Measurements from ENCODE around the gene CD84.
"Not testable (repeated sequence)": the region's sequence is repeated elsewhere in the genome, so short reads cannot be mapped to it uniquely, and the experiment has no call there.

The CD84 gene, protein sequence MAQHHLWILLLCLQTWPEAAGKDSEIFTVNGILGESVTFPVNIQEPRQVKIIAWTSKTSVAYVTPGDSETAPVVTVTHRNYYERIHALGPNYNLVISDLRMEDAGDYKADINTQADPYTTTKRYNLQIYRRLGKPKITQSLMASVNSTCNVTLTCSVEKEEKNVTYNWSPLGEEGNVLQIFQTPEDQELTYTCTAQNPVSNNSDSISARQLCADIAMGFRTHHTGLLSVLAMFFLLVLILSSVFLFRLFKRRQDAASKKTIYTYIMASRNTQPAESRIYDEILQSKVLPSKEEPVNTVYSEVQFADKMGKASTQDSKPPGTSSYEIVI

DNA sequence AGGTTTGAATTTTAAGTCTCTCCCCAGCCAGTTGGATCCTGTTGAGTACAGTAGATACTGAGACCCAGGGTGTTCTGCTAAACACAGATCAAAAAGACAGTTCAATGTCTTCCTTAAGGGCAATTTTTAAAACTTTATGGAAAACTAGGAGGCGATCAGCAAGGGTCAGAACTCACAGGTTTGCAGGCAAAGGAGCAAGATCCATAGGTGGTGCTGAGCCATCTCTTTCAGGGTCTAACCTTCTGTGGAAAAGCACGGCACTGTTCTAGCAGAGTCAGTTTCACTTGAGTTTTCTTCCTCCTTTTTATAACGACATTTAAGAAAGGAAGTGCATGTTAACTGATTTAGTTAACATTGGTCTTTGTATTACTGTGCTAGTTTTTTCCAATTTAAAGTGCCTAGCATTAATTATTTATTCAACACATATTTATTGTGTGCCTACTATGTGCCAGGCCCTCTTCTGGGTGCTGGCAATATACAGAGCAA, at the start of gene CD84:
Gene CD84, minus strand, starts transcription at position 281 of the 486 bp plus-strand sequence. Its CDS starts 59 bp downstream, at position 222.
- no peak for DNase-seq (ENCODE audit: low spot score)

DNA sequence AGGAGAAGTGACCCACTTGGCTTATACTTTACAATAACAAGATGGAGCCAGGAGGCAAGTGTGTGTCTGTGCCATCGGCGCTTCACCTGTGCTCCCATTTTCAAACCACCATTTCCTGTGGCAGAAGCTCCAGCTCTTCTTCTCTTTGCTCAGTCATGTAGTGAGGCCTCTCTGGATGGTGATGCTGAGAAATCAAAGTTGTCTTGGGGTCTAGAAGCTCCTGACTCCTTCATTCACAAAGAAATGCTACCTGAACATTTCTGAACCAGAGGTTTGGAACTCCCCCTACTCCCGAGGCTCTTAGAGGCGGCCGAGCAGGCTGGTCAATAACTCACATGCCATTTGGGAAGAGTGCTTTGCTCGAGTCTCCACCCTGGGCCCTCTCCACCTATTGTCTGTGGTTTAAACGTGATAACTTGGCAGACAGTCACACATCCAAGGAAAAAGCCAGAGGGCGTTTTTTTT, 49.5 kb upstream of the CD84 start:
- no peak for DNase-seq (ENCODE audit: low spot score)

DNA sequence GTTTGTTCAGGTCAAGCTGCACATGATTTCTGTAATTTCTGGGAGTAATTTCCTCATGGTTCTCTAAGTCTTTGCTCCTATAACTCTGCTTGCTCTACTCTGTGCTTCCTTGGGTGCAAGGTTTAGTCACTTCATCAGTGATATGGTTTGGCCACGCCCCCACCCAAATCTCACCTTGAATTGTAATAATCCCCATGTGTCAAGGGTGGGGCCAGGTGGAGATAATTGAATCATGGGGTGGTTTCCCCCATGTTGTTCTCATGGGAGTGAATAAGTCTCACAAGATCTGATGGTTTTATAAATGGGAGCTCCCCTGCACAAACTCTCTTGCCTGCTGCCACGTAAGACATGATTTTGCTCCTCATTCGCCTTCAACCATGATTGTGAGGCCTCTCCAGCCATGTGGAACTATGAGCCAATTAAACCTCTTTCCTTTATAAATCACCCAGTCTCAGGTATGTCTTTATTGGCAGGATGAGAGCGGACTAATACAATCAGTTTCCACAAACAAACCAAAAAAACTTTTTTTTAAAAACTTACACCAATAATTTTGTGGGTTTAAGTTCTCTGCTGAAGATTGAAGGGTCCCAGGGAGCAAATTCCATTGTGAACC, 48.5 kb upstream of the CD84 start:
- DNase-seq (ENCODE audit: low spot score) = not testable (repeated sequence)

DNA sequence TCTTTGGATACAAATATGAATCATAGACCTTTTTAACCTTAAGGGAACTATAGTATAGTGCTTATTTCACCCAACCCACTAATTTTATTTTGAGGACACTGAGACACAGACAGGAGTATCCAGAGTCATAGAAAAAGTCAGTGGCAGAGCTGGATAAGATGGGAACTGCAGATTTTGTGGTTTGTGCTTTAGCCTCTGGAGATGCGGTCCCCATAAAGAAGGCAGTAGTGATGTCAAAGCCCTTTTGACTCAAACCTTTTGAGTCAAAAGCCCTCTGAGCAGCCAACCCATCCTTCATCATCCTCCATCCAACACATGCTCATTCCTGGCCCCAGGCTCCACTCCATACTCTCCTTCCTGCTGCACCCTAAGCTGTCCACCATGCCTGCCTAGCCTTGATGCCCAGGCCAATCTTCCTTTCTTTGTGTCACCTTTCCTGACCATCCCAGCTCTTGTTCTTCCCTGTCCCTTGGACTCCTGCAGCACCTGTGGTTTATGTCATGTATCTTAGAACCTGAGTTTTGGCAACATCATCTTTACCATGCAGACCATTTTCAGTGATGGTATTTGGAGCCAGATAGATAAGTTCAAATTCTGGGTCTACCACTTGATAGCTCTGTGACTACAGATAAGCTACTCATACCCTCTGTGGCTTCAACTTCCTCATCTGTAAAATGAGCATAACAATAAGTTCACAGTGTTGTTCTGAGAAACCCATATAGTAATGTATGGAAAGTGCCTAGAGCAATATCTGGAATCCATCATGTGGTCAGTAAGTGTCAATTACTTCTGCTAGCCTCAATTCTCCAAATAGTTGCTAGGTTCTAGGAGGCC, 47.4 kb upstream of the CD84 start:
- no peak for DNase-seq (ENCODE audit: low spot score)

DNA sequence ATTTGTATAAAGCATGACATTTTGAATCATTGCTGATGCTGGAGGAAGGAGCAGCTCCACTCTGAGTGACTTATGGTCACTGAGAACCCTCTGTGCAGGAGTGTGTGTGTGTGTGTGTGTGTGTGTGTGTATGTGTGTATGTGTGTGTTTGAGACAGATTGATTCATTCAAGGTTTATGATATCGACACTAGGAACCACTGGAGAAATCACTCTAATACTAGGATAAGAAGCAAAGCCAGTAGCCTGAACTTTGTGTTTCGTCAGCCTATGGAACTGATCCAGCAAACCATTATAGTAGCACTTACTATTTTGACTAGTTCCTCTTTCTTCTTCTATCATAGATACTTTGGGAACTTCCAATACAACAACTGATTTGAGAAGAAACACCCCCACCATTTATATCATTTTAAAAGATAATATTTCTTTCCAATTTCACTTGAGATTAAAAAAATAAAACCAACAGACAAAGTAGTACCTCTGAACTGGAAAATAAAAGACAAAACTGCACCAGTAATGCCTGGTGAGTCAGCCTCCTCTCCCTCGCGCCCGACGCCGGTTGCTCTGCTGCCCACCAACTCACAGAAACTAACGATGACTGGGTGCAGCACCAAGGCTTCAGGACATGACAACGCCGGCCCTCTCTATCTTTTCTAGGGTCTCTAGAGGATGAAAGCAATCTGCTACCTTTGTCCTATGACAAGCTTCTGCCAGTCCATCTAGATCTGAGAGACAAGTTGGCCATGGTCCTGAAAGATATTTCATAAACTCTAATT, 46.6 kb upstream of the CD84 start:
- DNase-seq (ENCODE audit: low spot score) = no peak

DNA sequence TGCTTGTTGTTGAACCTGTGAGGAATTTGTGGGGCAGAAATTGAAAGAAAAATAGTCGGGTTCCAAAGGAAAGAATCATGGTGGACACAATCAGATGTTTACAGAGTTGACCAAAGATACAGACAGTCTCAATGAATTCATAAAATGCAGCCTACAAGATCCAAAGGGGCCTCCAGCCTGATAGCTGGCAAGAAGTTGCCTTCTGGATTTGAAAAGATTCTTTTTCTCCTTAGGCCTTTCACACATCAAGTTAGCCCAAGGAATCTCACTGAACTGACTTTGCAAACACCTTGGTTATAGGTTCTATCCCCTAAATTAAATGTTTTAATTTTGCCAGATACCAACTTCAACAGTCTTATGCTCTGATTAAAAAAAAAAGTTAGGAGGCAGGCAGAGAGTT, 46.0 kb upstream of the CD84 start:
- no peak for DNase-seq (ENCODE audit: low spot score)

DNA sequence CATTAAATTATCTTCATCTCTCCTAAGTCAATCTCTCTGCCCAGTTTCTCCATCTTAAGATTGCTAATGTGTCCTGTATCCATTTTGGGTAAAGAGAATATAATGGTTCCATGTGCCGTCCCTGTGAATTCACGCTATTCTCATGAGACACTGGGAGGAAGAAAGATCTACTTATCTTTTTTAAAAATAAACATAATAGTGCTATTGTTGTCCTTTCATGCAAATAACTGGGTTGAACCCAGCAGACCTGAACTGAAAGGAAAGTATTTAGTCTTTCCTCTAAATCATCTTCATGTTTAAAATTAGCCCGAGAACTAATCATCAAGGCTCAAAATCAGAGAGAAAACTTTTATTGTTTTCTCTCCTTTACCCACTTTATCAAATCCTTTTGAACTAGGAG, 45.2 kb upstream of the CD84 start:
- no peak for DNase-seq (ENCODE audit: low spot score)

DNA sequence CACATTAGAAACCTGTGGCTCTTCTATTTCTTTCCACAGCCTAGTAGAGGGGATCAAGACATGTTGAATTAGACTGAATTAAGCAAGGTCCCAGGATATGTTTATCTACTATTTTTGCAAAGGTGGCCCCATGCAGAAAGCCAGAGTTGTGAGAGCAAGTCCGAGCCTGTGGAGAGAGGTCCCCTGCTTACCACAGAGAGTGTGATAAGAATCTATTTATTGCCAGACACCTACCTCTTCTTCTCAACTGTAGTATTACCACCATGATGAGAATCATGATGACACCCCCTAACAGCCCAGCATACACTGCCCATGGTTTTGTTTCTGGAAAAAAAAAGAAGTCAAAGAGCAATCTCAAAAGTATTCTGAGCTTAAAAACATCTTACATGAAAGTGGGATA, 44.6 kb upstream of the CD84 start:
- DNase-seq (ENCODE audit: low spot score) = no peak

DNA sequence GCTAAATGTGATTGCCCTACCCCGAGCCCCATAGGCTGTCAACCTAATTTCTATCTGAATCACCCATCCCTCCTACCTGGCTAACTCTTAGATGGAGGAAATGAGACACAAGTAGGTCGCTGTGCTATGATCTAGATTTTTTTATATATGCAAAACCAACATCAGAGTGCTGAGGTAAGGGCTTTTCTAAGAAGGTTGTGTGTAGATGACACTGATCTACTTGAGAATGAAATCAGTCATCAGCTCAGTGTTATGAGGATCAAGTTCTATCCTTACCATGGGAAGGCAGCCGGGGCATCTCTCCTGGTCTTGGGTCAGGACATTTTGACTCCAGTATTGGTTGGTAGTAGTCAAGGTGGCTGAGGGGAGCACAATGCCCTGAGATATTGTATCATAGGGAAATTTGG, 43.9 kb upstream of the CD84 start:
- DNase-seq (ENCODE audit: low spot score) = no peak

DNA sequence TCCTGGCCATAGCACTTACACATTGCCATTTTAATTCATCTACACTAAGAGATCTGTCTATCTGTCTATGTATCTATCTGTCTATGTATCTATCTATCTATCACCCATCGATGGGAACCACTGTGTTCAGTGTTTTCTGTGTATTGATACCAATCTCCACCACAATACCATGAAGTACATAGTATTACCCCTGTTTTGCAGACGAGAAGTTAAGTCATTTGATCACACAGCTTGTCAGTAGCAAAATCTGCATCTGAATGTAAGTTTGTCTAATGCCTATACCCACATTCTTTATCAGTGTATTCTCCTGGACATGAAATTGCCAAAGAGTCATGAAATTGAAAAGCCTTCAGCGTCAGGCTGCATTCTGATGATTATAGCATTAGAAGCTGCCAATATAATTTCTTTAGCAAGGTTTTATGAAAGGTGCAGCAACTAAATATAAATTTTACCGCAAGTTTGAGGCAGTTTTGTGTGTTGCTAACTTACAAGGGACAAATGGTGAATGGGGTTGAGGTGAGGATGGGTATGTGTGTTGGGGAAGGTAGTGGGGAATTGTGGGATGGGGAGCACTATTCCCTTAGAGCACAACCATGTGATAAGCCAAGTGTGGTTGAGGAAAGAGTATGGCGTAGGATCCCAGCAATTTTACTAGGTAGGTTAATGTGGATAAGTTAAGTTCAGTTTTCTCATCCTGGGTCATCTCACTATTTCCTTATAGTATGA, 43.4 kb upstream of the CD84 start:
- no peak for DNase-seq (ENCODE audit: low spot score)

DNA sequence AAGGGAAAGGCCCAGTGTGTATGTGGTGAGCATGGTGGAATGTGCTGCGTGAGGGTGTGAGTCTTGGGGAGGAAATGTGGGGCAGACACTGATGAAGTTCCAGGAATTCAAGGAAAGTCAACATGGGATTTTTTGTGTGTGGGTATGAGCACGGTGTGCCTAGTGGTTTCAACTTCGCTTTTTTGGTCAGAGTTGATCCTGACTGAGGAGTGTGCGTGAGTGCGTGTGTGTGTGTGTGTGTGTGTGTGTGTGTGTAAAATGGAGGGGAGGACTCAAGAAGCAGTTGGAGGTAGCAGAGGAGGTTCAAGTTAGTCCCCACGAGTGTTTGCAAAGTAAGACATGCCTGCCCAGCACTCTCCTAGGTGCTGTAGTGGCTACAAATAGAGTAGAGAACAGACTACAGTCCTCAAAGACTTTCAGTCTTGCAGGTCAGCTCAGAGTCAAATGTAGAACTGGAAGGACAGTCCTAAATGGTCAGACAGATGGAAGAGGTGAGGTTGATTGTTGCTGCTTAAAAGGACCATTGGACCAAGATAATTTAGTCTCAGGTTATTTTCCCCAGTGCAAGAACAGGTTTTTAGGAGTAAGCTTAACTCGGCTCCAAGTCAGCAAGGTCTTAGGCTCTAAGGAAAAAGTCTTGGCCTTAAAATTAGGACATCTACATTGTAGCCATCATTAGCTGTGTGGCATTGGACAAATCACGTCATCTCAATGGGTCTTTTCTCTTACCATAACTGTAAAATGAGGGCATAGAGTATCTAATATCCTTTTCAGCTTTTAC, 42.5 kb upstream of the CD84 start:
- DNase-seq (ENCODE audit: low spot score) = no peak

DNA sequence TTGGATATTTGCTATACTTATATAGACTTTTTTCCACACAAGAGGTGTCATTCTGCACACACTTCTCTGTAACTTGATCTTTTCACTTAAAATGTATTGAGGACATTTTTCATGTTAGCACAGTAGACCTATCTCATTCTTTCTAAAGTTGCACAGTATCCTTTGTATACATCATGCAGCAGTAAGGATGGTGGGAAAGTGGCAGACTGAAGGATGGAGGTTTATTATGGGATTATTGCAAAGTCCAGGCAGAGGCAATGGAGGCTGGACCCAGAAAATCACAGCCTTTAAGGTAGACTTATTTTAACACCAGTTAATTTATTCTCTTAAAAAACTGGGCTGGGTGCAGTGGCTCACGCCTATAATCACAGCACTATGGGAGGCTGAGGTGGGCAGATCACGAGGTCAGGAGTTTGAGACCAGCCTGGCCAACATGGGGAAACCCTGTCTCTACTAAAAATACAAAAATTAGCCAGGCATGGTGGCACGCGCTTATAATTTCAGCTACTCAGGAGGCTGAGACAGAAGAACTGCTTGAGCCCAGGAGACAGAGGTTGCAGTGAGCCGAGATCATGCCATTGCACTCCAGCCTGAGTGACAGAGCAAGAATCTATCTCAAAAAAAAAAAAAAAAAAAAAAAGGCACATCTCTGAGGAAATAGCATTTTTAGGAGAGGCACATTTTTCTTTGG, 41.8 kb upstream of the CD84 start:
- DNase-seq (ENCODE audit: low spot score) = no peak

DNA sequence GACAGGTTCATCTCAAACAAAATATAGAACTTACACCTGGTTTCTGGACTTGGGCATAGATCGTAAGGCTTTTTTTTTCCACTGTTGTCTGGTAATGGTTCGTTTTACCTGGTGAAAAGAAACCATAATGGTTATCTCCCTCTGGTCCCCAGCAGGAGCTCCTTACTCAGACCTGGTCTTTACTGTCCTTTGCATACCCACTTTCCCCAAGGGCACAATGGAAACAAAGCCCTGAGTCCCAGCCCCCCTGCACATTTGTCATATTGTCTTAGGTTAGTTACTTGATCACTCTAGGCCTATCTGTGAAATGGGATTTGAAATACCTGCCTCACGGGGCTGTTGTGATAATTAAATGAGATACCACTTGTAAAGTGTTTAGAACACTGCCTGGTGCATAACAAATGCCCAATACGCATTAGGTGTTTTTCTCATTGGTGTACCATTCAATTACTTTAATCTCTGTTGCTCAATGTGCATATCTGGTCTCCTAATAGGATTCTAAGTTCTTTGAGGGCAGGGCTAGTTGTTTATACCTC, 40.5 kb upstream of the CD84 start:
- DNase-seq (ENCODE audit: low spot score) = no peak

DNA sequence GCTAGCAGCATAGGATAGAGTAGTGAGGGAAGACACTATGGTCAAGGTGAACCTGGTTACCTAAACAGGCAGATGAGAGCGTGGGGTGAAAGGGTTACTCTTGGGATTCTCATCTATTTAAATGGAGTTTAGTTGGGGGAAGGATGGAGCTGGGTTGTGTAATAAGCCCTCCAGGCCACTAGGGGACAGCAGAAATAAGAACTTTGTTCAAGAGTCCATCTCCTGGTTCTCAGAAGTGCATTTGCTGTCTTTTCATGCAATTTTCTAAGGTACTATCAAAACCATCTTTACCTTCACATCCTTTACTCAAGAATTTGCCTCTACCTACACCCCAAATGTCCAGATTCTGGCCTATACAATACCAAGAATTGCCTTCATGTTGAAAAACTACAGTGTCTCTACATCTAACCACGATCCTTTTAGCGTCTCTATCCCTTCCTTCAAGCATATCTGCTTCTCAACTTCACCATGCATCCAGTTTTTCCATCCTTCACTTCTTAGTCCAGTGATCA, 39.5 kb upstream of the CD84 start:
- DNase-seq (ENCODE audit: low spot score) = no peak

DNA sequence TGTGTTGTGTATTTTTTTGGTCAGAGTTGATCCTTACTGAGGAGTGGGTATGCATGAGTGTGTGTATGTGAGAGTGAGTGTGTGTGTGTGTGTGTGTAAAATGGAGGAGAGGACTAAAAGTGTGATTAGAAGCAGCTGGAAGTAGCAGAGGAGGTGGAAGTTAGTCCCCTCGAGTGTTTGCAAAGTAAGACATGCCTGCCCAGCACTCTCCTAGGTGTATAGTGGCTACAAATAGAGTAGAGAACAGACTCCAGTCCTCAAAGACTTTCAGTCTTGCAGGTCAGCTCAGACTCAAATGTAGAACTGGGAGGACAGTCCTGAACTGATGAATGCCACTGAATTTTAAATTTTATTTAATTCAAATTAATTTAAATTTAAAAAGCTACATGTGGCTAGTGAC, 39.0 kb upstream of the CD84 start:
- DNase-seq (ENCODE audit: low spot score) = no peak

DNA sequence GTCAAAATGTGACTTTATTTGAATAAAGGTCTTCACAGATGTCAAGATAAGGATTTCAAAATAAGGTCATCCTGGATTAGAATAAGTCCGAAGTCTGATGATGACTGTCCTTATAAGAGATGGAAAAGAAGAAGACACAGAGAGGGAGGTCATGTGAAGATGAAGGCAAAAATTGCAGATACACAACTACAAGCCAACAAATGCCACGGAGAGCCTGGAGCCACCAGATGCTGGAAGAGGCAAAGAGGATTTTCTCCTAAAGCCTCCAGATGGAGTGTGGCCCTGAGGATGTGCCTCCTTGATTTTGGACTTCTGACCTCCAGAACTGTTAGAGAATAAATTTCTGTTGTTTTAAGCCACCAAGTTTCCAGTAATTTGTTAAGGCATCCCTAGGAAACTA, 36.4 kb upstream of the CD84 start:
- DNase-seq (ENCODE audit: low spot score) = no peak

DNA sequence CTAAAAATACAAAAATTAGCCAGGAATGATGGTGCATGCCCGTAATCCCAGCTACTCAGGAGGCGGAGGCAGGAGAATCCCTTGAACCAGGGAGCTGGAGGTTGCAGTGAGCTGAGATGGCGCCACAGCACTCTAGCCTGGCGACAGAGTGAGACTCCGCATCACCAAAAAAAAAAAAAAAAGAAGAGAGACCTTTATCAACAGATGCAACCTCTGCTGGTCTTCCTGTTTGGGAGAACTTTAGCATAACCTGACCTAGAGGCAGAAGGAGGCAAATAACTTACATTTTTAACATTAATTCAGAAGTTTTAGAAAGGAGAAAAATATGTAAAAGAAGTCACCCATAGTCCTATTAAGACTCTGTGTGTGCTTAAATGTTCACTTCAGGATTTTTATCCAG, 35.1 kb upstream of the CD84 start:
- no peak for DNase-seq (ENCODE audit: low spot score)

DNA sequence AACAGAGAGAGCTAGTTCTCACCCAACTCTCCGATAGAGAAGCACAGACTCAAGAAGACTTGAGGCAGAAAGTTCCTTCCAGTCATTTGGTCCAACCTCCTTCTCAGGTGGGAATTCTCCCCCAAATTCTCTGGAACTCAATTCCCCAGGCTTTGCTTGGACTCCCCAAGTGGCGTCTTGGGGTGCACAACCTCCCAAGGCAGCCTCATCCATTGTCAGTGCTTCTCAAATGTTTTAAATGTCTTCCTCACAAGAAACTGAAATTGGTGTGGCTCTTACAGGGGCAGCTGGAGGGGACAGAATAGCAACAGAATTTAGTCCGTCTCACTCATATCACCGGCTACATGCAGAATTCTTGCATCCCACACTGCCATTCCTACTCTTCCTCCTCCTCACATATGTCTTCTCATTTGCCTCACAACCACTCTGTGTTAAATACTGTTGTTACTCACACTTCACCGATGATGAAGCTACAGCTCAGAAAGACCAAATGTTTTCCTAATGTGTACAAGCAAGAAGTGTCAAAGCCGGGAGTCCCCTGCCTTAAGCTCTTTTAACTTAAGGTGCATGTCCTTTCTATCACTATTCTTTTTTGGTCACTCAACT, 33.4 kb upstream of the CD84 start:
- DNase-seq (ENCODE audit: low spot score) = no peak
